ENCODE data around the gene ZMYM5.

GRCh38 chr13:19782049-19782726 is 81.3 kb downstream of the ZMYM5 start:
- TF ChIP-seq POLR2AphosphoS5 (IDR thresholded peaks at IDR 0.05) (peak in 1 of 2 donors; percentile 29), CTCF (IDR thresholded peaks at IDR 0.05) (no peak)
